Measurements from ENCODE around the gene CNTNAP5.

CNTNAP5 gene

GRCh38 chr2:124380221-124380749 is 355.2 kb downstream of the CNTNAP5 start:
- TF ChIP-seq CTCF (conservative IDR thresholded peaks at IDR 0.05; ENCODE audit: low read length) (no peak), EZH2phosphoT487 (IDR thresholded peaks at IDR 0.05; ENCODE audit: borderline replicate concordance) (no peak)
- no peak overlapping the region for H3K4me2 ChIP-seq (ENCODE audit: low read depth, low read length, poor library complexity, severe bottlenecking)
- H3K9me2 ChIP-seq (replicated peaks; ENCODE audit: low read depth, low read length), result no peaks in the 10 kb centered on the region
- H2AFZ ChIP-seq (ENCODE audit: low read length), result no peak overlapping the region
- H3F3A ChIP-seq (ENCODE audit: low read depth), result no peaks in the 10 kb centered on the region
- H3K4me1 ChIP-seq (ENCODE audit: insufficient read depth, low read length, poor library complexity, severe bottlenecking), result no peaks in the 10 kb centered on the region
- no peaks in the 10 kb centered on the region for H3K79me2 ChIP-seq (ENCODE audit: insufficient read depth, low read length)
- H3K27me3 ChIP-seq (ENCODE audit: insufficient read depth, low read length, poor library complexity, severe bottlenecking), result no peaks in the 10 kb centered on the region
- H3K9ac ChIP-seq (ENCODE audit: low read depth, low read length, poor library complexity, severe bottlenecking), result no peak overlapping the region
- no peaks in the 10 kb centered on the region for H3K9me3 ChIP-seq (ENCODE audit: insufficient read depth, low read depth, low read length)
- H4K20me1 ChIP-seq (ENCODE audit: insufficient read depth, low read length, poor library complexity, severe bottlenecking), result no peaks in the 10 kb centered on the region
- H3K36me3 ChIP-seq (ENCODE audit: insufficient read depth, low read length), result no peaks in the 10 kb centered on the region
- no peak overlapping the region for H3K4me3 ChIP-seq (ENCODE audit: low read length, poor library complexity, severe bottlenecking)

GRCh38 chr2:124382067-124382618 is 357.1 kb downstream of the CNTNAP5 start:
- Histone ChIP-seq H3K27me3 (ENCODE audit: insufficient read depth, low read length, poor library complexity, severe bottlenecking) (no peaks in the 10 kb centered on the region), H3K9ac (ENCODE audit: low read depth, low read length, poor library complexity, severe bottlenecking) (no peak overlapping the region), H3K4me3 (ENCODE audit: low read length, poor library complexity, severe bottlenecking) (no peak overlapping the region), H3K9me2 (replicated peaks; ENCODE audit: low read depth, low read length) (no peaks in the 10 kb centered on the region), H3K4me1 (ENCODE audit: insufficient read depth, low read length, poor library complexity, severe bottlenecking) (no peaks in the 10 kb centered on the region), H3K79me2 (ENCODE audit: insufficient read depth, low read length) (no peaks in the 10 kb centered on the region), H3K4me2 (ENCODE audit: low read depth, low read length, poor library complexity, severe bottlenecking) (no peak overlapping the region), H4K20me1 (ENCODE audit: insufficient read depth, low read length, poor library complexity, severe bottlenecking) (no peaks in the 10 kb centered on the region), H3K9me3 (ENCODE audit: insufficient read depth, low read depth, low read length) (no peaks in the 10 kb centered on the region), H3K36me3 (ENCODE audit: insufficient read depth, low read length) (no peaks in the 10 kb centered on the region), H3F3A (ENCODE audit: low read depth) (no peaks in the 10 kb centered on the region), H2AFZ (ENCODE audit: low read length) (no peak overlapping the region)
- TF ChIP-seq CTCF (conservative IDR thresholded peaks at IDR 0.05; ENCODE audit: low read length) (no peak), EZH2phosphoT487 (IDR thresholded peaks at IDR 0.05; ENCODE audit: borderline replicate concordance) (no peak)

GRCh38 chr2:124395961-124396360 is 370.9 kb downstream of the CNTNAP5 start:
- no peaks in the 10 kb centered on the region for H3K9me2 ChIP-seq (replicated peaks; ENCODE audit: low read depth, low read length)

More at GRCh38 chr2:124395961-124396360, 370.9 kb downstream of the CNTNAP5 start:
- Histone ChIP-seq H3K79me2 (ENCODE audit: insufficient read depth, low read length) (no peaks in the 10 kb centered on the region), H2AFZ (ENCODE audit: low read length) (no peak overlapping the region), H3K4me2 (ENCODE audit: low read depth, low read length, poor library complexity, severe bottlenecking) (no peak overlapping the region), H4K20me1 (ENCODE audit: insufficient read depth, low read length, poor library complexity, severe bottlenecking) (no peaks in the 10 kb centered on the region), H3K4me1 (ENCODE audit: insufficient read depth, low read length, poor library complexity, severe bottlenecking) (no peaks in the 10 kb centered on the region), H3K9me3 (ENCODE audit: insufficient read depth, low read depth, low read length) (no peaks in the 10 kb centered on the region), H3K4me3 (ENCODE audit: low read length, poor library complexity, severe bottlenecking) (no peak overlapping the region), H3F3A (ENCODE audit: low read depth) (no peaks in the 10 kb centered on the region), H3K27me3 (ENCODE audit: insufficient read depth, low read length, poor library complexity, severe bottlenecking) (no peaks in the 10 kb centered on the region), H3K36me3 (ENCODE audit: insufficient read depth, low read length) (no peaks in the 10 kb centered on the region), H3K9ac (ENCODE audit: low read depth, low read length, poor library complexity, severe bottlenecking) (no peak overlapping the region)
- no peak for TF ChIP-seq CTCF (conservative IDR thresholded peaks at IDR 0.05; ENCODE audit: low read length)
